H1 (cell line): ENCODE results near the gene POLL. TPM values are rescaled to one million over a fixed set of nuclear protein-coding genes. Genes with fewer than 3 reads are reported as not detected.

Source experiments
- BCL11A ChIP-seq, 2 experiments: IDR thresholded peaks; one replicate each; pipeline ENCODE4 v1.6.1; 2011; ENCODE audit warnings: low read depth in 2 of 2, low read length in 2 of 2, mild to moderate bottlenecking in 2 of 2
- CHD2 ChIP-seq: IDR thresholded peaks from 2 replicates; pipeline ENCODE4 v1.6.1; 2012; ENCODE audit warnings: low read length, improper control_type of control experiment
- CREB1 ChIP-seq: IDR thresholded peaks from 2 replicates; pipeline ENCODE4 v1.6.1; 2012; ENCODE audit warnings: inconsistent platforms
- CTCF ChIP-seq, 3 experiments: IDR thresholded peaks; 1 replicate in 2 of 3; 2 replicates in 1 of 3; pipeline versions ENCODE4 v1.5.1 to v1.6.1; 2011; ENCODE audit warnings: low read length in 3 of 3, mild to moderate bottlenecking in 3 of 3, inconsistent platforms in 2 of 3, low read depth in 1 of 3, moderate library complexity in 1 of 3; ENCODE audit not compliant: insufficient read depth in 1 of 3; ENCODE audit errors: control extremely low read depth in 1 of 3
- POU5F1 ChIP-seq: IDR thresholded peaks from 2 replicates; pipeline ENCODE4 v1.6.1; 2011; ENCODE audit warnings: low read depth, mild to moderate bottlenecking, low read length, moderate library complexity
- RFX5 ChIP-seq: IDR thresholded peaks from 2 replicates; pipeline ENCODE4 v1.6.1; 2011; ENCODE audit warnings: low read depth, low read length, improper control_type of control experiment, borderline replicate concordance
- SIN3A ChIP-seq, 2 experiments: IDR thresholded peaks in 1 of 2; conservative IDR thresholded peaks in 1 of 2; 2 replicates each; pipeline ENCODE4 v1.6.1; 2011 to 2012; ENCODE audit warnings: low read length in 2 of 2, improper control_type of control experiment in 1 of 2, low read depth in 1 of 2, mild to moderate bottlenecking in 1 of 2
- SP2 ChIP-seq: IDR thresholded peaks from 2 replicates; pipeline ENCODE4 v1.6.1; 2012; ENCODE audit warnings: mild to moderate bottlenecking, low read length, inconsistent platforms
- SRF ChIP-seq: IDR thresholded peaks from 2 replicates; pipeline ENCODE4 v1.6.1; 2011; ENCODE audit warnings: mild to moderate bottlenecking, low read depth, low read length, moderate library complexity
- TAF1 ChIP-seq: IDR thresholded peaks from 2 replicates; pipeline ENCODE4 v1.6.1; 2011; ENCODE audit warnings: mild to moderate bottlenecking, low read depth, low read length
- TAF7 ChIP-seq: optimal IDR thresholded peaks from 2 replicates; pipeline ENCODE3; 2011; ENCODE audit warnings: low read depth, mild to moderate bottlenecking, inconsistent platforms, low read length, moderate library complexity, borderline replicate concordance
- YY1 ChIP-seq: IDR thresholded peaks from 2 replicates; pipeline ENCODE4 v1.6.1; 2011; ENCODE audit warnings: low read depth, mild to moderate bottlenecking, low read length
- polyA plus RNA-seq, 7 experiments: library from polyadenylated mRNA; depleted of rRNA in 3 of 7; stranded (reverse) in 5 of 7; unstranded in 2 of 7; fragments of >200 nt in 5 of 7; fragments of 200-250 nt in 2 of 7; gene quantifications; 1 replicate in 5 of 7; 2 replicates in 1 of 7; 4 replicates in 1 of 7; pipeline versions ENCODE4 v1.2.1 to v1.2.3, GENCODE V29; 2011 to 2013; ENCODE audit warnings: missing spikeins in 2 of 7, mixed read lengths in 2 of 7
- total RNA-seq: library from RNA; stranded (reverse); fragmentation: NEBNext Ultra II Directional; extraction: Animal tissue kit (Norgen Biotek cat#: 25700); gene quantifications from 2 replicates; pipeline ENCODE4 v1.2.1, GENCODE V29; 2021

Gene POLL
- total and polyA plus RNA-seq, 2 of the 8 experiments (the other 6 are each of a cell fraction or from before 2014, with no cell fraction given), result 26.1 to 45.9 TPM

GRCh38 chr10:101580486-101581399, 7.3 kb downstream of the POLL start (continued):
- no peak for TF ChIP-seq CTCF (IDR thresholded peaks at IDR 0.05; ENCODE audit: control extremely low read depth in 1 of 3, insufficient read depth in 1 of 3, low read depth in 1 of 3, low read length in 3 of 3)
- TF ChIP-seq POU5F1, result peak; percentile 69; the same call in 1 of the 2 replicates
- TF ChIP-seq YY1, result no peak
- no peak for TF ChIP-seq SRF
- no peak for TF ChIP-seq TAF7
- TF ChIP-seq BCL11A (IDR thresholded peaks at IDR 0.05; ENCODE audit: low read depth in 2 of 2, low read length in 2 of 2), result no peak
- 0 out of 4 replicates have a peak, but pooled peaks of 1 of the 2 experiments have one; percentile 29 for TF ChIP-seq SIN3A (conservative IDR thresholded peaks at IDR 0.05 in 1 of 2, IDR thresholded peaks at IDR 0.05 in 1 of 2; ENCODE audit: low read depth in 1 of 2, low read length in 2 of 2)
- no peak for TF ChIP-seq CREB1
- TF ChIP-seq SP2, result no peak
- TF ChIP-seq TAF1, result no peak
- no peak for TF ChIP-seq CHD2
- TF ChIP-seq RFX5, result no peak
